Body of pancreas (tissue), 4 donors: ENCODE results near the gene ITGB4.

Experiments used
- POLR2A ChIP-seq, 3 donors: fragments of 450-650 bp; IDR thresholded peaks; one replicate each; pipeline ENCODE4 v1.6.1; 2016; ENCODE audit warnings: antibody characterized with exemption in 3 of 3, mild to moderate bottlenecking in 2 of 3
- TF ChIP-seq, protein P1 (sequence below), 7 experiments: fragments of 450-650 bp in 4 of 7; fragments of 200-600 bp in 3 of 7; sonication (generic) in 3 of 7; IDR thresholded peaks; one replicate each; pipeline ENCODE4 v1.5.1; 2016 to 2019; ENCODE audit warnings: antibody characterized with exemption in 7 of 7

DNA sequence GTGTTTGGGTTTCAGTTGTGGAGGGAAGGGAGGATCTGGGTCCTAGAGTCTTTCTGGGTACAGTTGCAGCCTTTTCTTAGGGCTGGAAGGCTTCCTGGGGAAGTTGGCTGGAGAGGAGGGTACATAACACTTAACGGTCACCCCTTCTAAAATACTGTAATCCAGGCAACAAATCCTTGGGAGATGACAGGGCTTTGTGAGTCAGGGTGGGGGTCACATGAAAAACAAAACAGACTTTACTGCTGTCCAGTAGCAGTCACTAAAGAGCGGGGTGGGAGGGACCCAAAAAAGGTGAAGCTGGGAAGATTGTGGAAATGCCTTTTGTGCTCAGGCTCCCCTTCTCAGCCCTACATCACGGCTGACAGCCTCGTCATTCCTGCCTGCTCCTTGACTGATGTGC lies 47.8 kb upstream of the ITGB4 start:
- TF ChIP-seq, protein P1, sequence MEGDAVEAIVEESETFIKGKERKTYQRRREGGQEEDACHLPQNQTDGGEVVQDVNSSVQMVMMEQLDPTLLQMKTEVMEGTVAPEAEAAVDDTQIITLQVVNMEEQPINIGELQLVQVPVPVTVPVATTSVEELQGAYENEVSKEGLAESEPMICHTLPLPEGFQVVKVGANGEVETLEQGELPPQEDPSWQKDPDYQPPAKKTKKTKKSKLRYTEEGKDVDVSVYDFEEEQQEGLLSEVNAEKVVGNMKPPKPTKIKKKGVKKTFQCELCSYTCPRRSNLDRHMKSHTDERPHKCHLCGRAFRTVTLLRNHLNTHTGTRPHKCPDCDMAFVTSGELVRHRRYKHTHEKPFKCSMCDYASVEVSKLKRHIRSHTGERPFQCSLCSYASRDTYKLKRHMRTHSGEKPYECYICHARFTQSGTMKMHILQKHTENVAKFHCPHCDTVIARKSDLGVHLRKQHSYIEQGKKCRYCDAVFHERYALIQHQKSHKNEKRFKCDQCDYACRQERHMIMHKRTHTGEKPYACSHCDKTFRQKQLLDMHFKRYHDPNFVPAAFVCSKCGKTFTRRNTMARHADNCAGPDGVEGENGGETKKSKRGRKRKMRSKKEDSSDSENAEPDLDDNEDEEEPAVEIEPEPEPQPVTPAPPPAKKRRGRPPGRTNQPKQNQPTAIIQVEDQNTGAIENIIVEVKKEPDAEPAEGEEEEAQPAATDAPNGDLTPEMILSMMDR (IDR thresholded peaks at IDR 0.05) = no peak
- TF ChIP-seq POLR2A (IDR thresholded peaks at IDR 0.05) = no peak
